GM12878 (cell line): ENCODE data around the gene NOS3. TPM values are rescaled to one million over a fixed set of nuclear protein-coding genes. Genes with fewer than 3 reads are reported as not detected.
"Not testable (repeated sequence)": the region's sequence is repeated elsewhere in the genome, so short reads cannot be mapped to it uniquely, and the experiment has no call there.

Source experiments
- ATAC-seq: fragments of 200-7000 bp; cut with Tn5 transposase; 3 replicates; pipeline ENCODE4 v1.9.1; 2020; ENCODE audit warnings: mild to moderate bottlenecking, moderate library complexity
- BruUV-seq: library from RNA; stranded (reverse); fragments of 400-500 nt; replicated peaks from 2 replicates; lab custom pipeline; 2021; lab: Mats Ljungman, UMichigan
- CTCF ChIA-PET: fragments of 300-600 bp; sonication (Branson Sonifier 250); formaldehyde crosslinking; extraction: SDS; loops from one replicate; lab custom pipeline; 2021; ENCODE audit warnings: inconsistent platforms; lab: Yijun Ruan, JAX
- POLR2A ChIA-PET: fragments of 350-600 bp; formaldehyde crosslinking; extraction: SDS; loops from one replicate; lab custom pipeline; 2021; ENCODE audit warnings: inconsistent platforms; lab: Charles Lee
- RAD21 ChIA-PET: fragments of 300-600 bp; sonication (Branson Sonifier 250); formaldehyde crosslinking; loops from one replicate; lab custom pipeline; 2023; ENCODE audit warnings: antibody characterized with exemption; ENCODE audit not compliant: unreplicated experiment; lab: Charles Lee
- SMC1A ChIA-PET: fragments of 300-600 bp; sonication (Branson Sonifier 250); formaldehyde crosslinking; loops from one replicate; lab custom pipeline; 2023; ENCODE audit not compliant: unreplicated experiment, uncharacterized antibody; lab: Charles Lee
- DNase-seq: peaks from one replicate; pipeline ENCODE4 v3.0.0-alpha.2; 2011; ENCODE audit warnings: low read depth, low spot score
- FAIRE-seq: peaks from 3 replicates; lab custom pipeline; 2011; peaks lifted over from hg19 to GRCh38; lab: Jason Lieb, UNC
- H2AFZ ChIP-seq: 2 replicates; pipeline ENCODE4 v1.6.0; 2011; ENCODE audit warnings: low read depth, low read length, control low read depth; ENCODE audit not compliant: control insufficient read depth
- H3K27ac ChIP-seq: 2 replicates; pipeline ENCODE4 v1.5.1; 2011; ENCODE audit warnings: control low read depth; ENCODE audit not compliant: control insufficient read depth, insufficient read depth
- H3K27me3 ChIP-seq, 2 experiments: replicated peaks in 1 of 2; 2 replicates each; pipeline versions ENCODE4 v1.6.0 to v1.6.1; 2011; ENCODE audit warnings: low read length in 1 of 2; ENCODE audit not compliant: control insufficient read depth in 2 of 2, insufficient read depth in 2 of 2
- H3K36me3 ChIP-seq, 2 experiments: 2 replicates each; pipeline ENCODE4 v1.5.1; 2011; ENCODE audit warnings: low read length in 1 of 2; ENCODE audit not compliant: control insufficient read depth in 2 of 2, insufficient read depth in 2 of 2
- H3K4me1 ChIP-seq: 2 replicates; pipeline ENCODE4 v1.6.1; 2011; ENCODE audit warnings: mild to moderate bottlenecking, low read length, moderate library complexity, mixed read lengths; ENCODE audit not compliant: control insufficient read depth, insufficient read depth
- H3K4me2 ChIP-seq: 2 replicates; pipeline ENCODE4 v1.6.0; 2011; ENCODE audit warnings: control low read depth; ENCODE audit not compliant: control insufficient read depth, insufficient read depth
- H3K4me3 ChIP-seq: fragments of 200-600 bp; sonication (generic); 2 replicates; pipeline ENCODE4 v1.5.1; 2016
- H3K79me2 ChIP-seq: 2 replicates; pipeline ENCODE4 v1.6.0; 2011; ENCODE audit warnings: low read length; ENCODE audit not compliant: control insufficient read depth, insufficient read depth
- H3K9ac ChIP-seq: 2 replicates; pipeline ENCODE4 v1.8.0; 2011; ENCODE audit warnings: low read length, control low read depth, mixed read lengths; ENCODE audit not compliant: control insufficient read depth, insufficient read depth
- H3K9me3 ChIP-seq: replicated peaks from 3 replicates; pipeline ENCODE4 v1.5.1; 2011; ENCODE audit warnings: mild to moderate bottlenecking, low read length; ENCODE audit not compliant: control insufficient read depth, insufficient read depth
- H4K20me1 ChIP-seq: 2 replicates; pipeline ENCODE4 v1.6.0; 2011; ENCODE audit not compliant: control insufficient read depth, insufficient read depth
- BHLHE40 ChIP-seq, 2 experiments: fragments of 450-650 bp in 1 of 2; IDR thresholded peaks; 2 replicates each; pipeline ENCODE4 v1.6.1; 2011 to 2017; ENCODE audit warnings: low read depth in 2 of 2, borderline replicate concordance in 1 of 2, improper control_type of control experiment in 1 of 2, low read length in 1 of 2, mild to moderate bottlenecking in 1 of 2
- RAD51 ChIP-seq: fragments of 450-650 bp; IDR thresholded peaks from 2 replicates; pipeline ENCODE4 v1.6.1; 2016; ENCODE audit warnings: moderate library complexity, mild to moderate bottlenecking, inconsistent platforms
- USF1 ChIP-seq: IDR thresholded peaks from 2 replicates; pipeline ENCODE4 v1.6.1; 2011; ENCODE audit warnings: borderline replicate concordance, low read depth, mild to moderate bottlenecking, moderate library complexity, mixed read lengths, low read length; ENCODE audit not compliant: insufficient read depth; ENCODE audit errors: extremely low read length
- WGBS: methylation state at CpG from one replicate; pipeline ENCODE4 v1.1.6; 2016; ENCODE audit warnings: low lambda C conversion rate; ENCODE audit not compliant: insufficient replicate concordance, insufficient coverage; ENCODE audit errors: missing lambda C conversion rate; 5-methylcytosine and 5-hydroxymethylcytosine counted together
- in situ Hi-C: fragments of 300-500 bp; cut with MboI; formaldehyde crosslinking; loops from 9 replicates; pipeline ENCODE4 v1.14.3; 2018; ENCODE audit warnings: mixed read lengths
- intact Hi-C: fragments of 100-400 bp; cut with micrococcal nuclease; formaldehyde crosslinking; loops from one replicate; pipeline ENCODE4 v1.14.2; 2022; ENCODE audit not compliant: unreplicated experiment
- polyA plus RNA-seq, 11 experiments: library from polyadenylated mRNA; depleted of rRNA in 4 of 11; unstranded in 6 of 11; stranded (reverse) in 5 of 11; fragments of >200 nt; fragmentation: Nextera tagmentation in 4 of 11; fragmentation: Illumina TruSeq in 1 of 11; extraction: Ambion mirVana in 4 of 11; extraction: Trizol in 1 of 11; gene quantifications; 1 replicate in 1 of 11; 2 replicates in 10 of 11; pipeline versions ENCODE4 v1.2.1 to v1.2.3, GENCODE V29; 2011 to 2016; ENCODE audit warnings: inconsistent platforms in 2 of 11, missing spikeins in 2 of 11, low read depth in 1 of 11
- total RNA-seq, 4 experiments: library from RNA; depleted of rRNA in 3 of 4; stranded (reverse); fragments of >200 nt in 3 of 4; fragmentation: Illumina TruSeq in 1 of 4; extraction: Trizol in 1 of 4; gene quantifications; 2 replicates each; pipeline versions ENCODE4 v1.2.1 to v1.2.3, GENCODE V29; 2013 to 2021

The NOS3 gene
- total and polyA plus RNA-seq, 10 of the 15 experiments (the other 5 are each of a cell fraction or from before 2014, with no cell fraction given) = 0.06 to 0.92 (median 0.30) TPM; not detected in 3

- intact Hi-C loops = loop anchor here (1.0 to 2.0 kb wide), 3 partner anchors 31 to 83 kb away; partner anchors contain the start of gene TMUB1
- 11% methylated on average over 16 of the region's 16 CpGs for WGBS
- Histone ChIP-seq H2AFZ (peak overlapping the region; percentile 52), H3K4me2 (peak overlapping the region; percentile 32), H3K4me3 (peak overlapping the region; percentile 81)
- RAD21 ChIA-PET = interaction anchor here (0.8 to 1.5 kb wide), 8 partner anchors 17 to 81 kb away, joined by 3 to 10 read pairs (median 3); partner anchors contain the start of gene FASTK
- H3K9me3 ChIP-seq, H3K4me1 ChIP-seq, H3K36me3 ChIP-seq, H4K20me1 ChIP-seq, H3K27ac ChIP-seq, DNase-seq, H3K9ac ChIP-seq, BruUV-seq, H3K79me2 ChIP-seq, FAIRE-seq, H3K27me3 ChIP-seq, in situ Hi-C loops: not testable (repeated sequence)
- peak; percentile 3 for ATAC-seq
- SMC1A ChIA-PET = interaction anchor here (0.7 to 2.3 kb wide), 7 partner anchors 17 to 748 kb away, joined by 3 to 16 read pairs (median 5); partner anchors contain the start of genes ABCF2 and AGAP3
- CTCF ChIA-PET = interaction anchor here (0.7 to 6.0 kb wide), 11 partner anchors 9 to 249 kb away, joined by 3 to 35 read pairs (median 5); partner anchors contain the start of gene CDK5
- TF ChIP-seq USF1 (peak; percentile 17), BHLHE40 (IDR thresholded peaks at IDR 0.05; ENCODE audit: borderline replicate concordance in 1 of 2, low read depth in 2 of 2, low read length in 1 of 2) (peak; percentile 44 to 81; a peak in 3 of 4 replicates), RAD51 (peak; percentile 59)
- POLR2A ChIA-PET = interaction anchor here (0.5 to 2.4 kb wide), 5 partner anchors 31 to 1844 kb away, joined by 3 to 14 read pairs (median 3); partner anchors contain the start of genes FASTK and TMUB1
Observed at GRCh38 chr7:151027728-151028130, 36.9 kb downstream of the NOS3 start.
